Measurements from ENCODE around the gene TEAD4. TPM values are rescaled to one million over a fixed set of nuclear protein-coding genes. Genes with fewer than 3 reads are reported as not detected.
A peak's percentile ranks its signal among the peaks of the same experiment; 100 is the strongest.

The TEAD4 gene
- total RNA-seq, 1 experiment from 2014 or later = 43.2 TPM

GRCh38 chr12:3004655-3005565, 45.7 kb downstream of the TEAD4 start:
- H3K4me3 ChIP-seq (replicated peaks in 1 of 2; ENCODE audit: low read depth in 1 of 2, low read length in 2 of 2) = no peak overlapping the region
- no peaks in the 10 kb centered on the region for H4K20me1 ChIP-seq (ENCODE audit: insufficient read depth)
- CTCF ChIA-PET = no interaction called here
- no peak overlapping the region for H3K4me2 ChIP-seq (ENCODE audit: low read length)
- DNase-seq (ENCODE audit: low read depth, low spot score) = no peak
- no peaks in the 10 kb centered on the region for H3K4me1 ChIP-seq (ENCODE audit: control insufficient read depth in 1 of 2, insufficient read depth in 2 of 2, low read length in 2 of 2)
- no peak overlapping the region for H3K9ac ChIP-seq (ENCODE audit: low read length)
- no TSS peak for BruUV-seq (replicated peaks)
- no peak overlapping the region for H3K27ac ChIP-seq (ENCODE audit: low read depth, low read length)
- peak in 2 of 3 experiments; percentile 25 to 31; a peak in 2 of 6 replicates for TF ChIP-seq CTCF (IDR thresholded peaks at IDR 0.05 in 2 of 3, conservative IDR thresholded peaks at IDR 0.05 in 1 of 3; ENCODE audit: borderline replicate concordance in 1 of 3, insufficient read depth in 1 of 3, low read depth in 2 of 3, low read length in 2 of 3)
- no peak for TF ChIP-seq REST (IDR thresholded peaks at IDR 0.05; ENCODE audit: low read depth)
- RAD21 ChIA-PET (ENCODE audit: low non-redundant PET in 1 of 2, low total read pairs in 2 of 2, uncharacterized antibody in 2 of 2, unreplicated experiment in 2 of 2) = no interaction called here
- H3K27me3 ChIP-seq (ENCODE audit: insufficient read depth, low read length) = no peaks in the 10 kb centered on the region
- intact Hi-C loops (cut with micrococcal nuclease) = no loop called here
- POLR2A ChIA-PET = no interaction called here
- H3K9me2 ChIP-seq (ENCODE audit: insufficient read depth) = no peaks in the 10 kb centered on the region
- no peaks in the 10 kb centered on the region for H3K9me3 ChIP-seq (ENCODE audit: control insufficient read depth in 1 of 2, insufficient read depth in 1 of 2, low read depth in 1 of 2, low read length in 2 of 2)
- peaks cover 3 to 15% of the 10 kb centered on the region in 2 experiments; a peak in 3 of 4 replicates for H3K36me3 ChIP-seq (ENCODE audit: control insufficient read depth in 1 of 2, insufficient read depth in 2 of 2, low read length in 2 of 2)
- no peak overlapping the region for H2AFZ ChIP-seq (ENCODE audit: low read depth, low read length, poor library complexity, severe bottlenecking)
- peak; percentile 60 for ATAC-seq
- peaks cover 18% of the 10 kb centered on the region; the same call in 1 of the 2 replicates for H3K79me2 ChIP-seq (ENCODE audit: insufficient read depth, low read length)
